ENCODE measurements around the gene TOP3B.

TOP3B gene

GRCh38 chr22:21978564-21979386 is 3.8 kb downstream of the TOP3B start:
- no peak for DNase-seq (ENCODE audit: low spot score)

- DNase-seq (ENCODE audit: low spot score) = no peak
Observed at GRCh38 chr22:21977814-21978213, 4.8 kb downstream of the TOP3B start.

GRCh38 chr22:21975854-21976345 is 6.7 kb downstream of the TOP3B start:
- no peak for DNase-seq (ENCODE audit: low spot score)

- DNase-seq (ENCODE audit: low spot score) = no peak
Observed at GRCh38 chr22:21975273-21975672, 7.3 kb downstream of the TOP3B start.

GRCh38 chr22:21974058-21974649 is 8.4 kb downstream of the TOP3B start:
- DNase-seq (ENCODE audit: low spot score) = no peak

GRCh38 chr22:21972806-21973205 is 9.8 kb downstream of the TOP3B start:
- DNase-seq (ENCODE audit: low spot score) = no peak

- peak; percentile 46 for DNase-seq (ENCODE audit: low spot score)
Observed at GRCh38 chr22:21972293-21972779, 10.3 kb downstream of the TOP3B start.

- no peak for DNase-seq (ENCODE audit: low spot score)
Observed at GRCh38 chr22:21971858-21972275, 10.7 kb downstream of the TOP3B start.

- DNase-seq (ENCODE audit: low spot score) = no peak
Observed at GRCh38 chr22:21970800-21971617, 11.6 kb downstream of the TOP3B start.

GRCh38 chr22:21970037-21970799 is 12.4 kb downstream of the TOP3B start:
- no peak for DNase-seq (ENCODE audit: low spot score)

GRCh38 chr22:21968452-21969129 is 14.0 kb downstream of the TOP3B start:
- no peak for DNase-seq (ENCODE audit: low spot score)

- no peak for DNase-seq (ENCODE audit: low spot score)
Observed at GRCh38 chr22:21967693-21968271, 14.8 kb downstream of the TOP3B start.

GRCh38 chr22:21966643-21967516 is 15.7 kb downstream of the TOP3B start:
- DNase-seq (ENCODE audit: low spot score) = no peak

GRCh38 chr22:21965762-21966288 is 16.8 kb downstream of the TOP3B start:
- no peak for DNase-seq (ENCODE audit: low spot score)

GRCh38 chr22:21964918-21965484 is 17.6 kb downstream of the TOP3B start:
- no peak for DNase-seq (ENCODE audit: low spot score)

- DNase-seq (ENCODE audit: low spot score) = no peak
Observed at GRCh38 chr22:21964234-21964633, 18.4 kb downstream of the TOP3B start.

GRCh38 chr22:21963790-21964211 is 18.8 kb downstream of the TOP3B start:
- DNase-seq (ENCODE audit: low spot score) = no peak

- no peak for DNase-seq (ENCODE audit: low spot score)
Observed at GRCh38 chr22:21963286-21963685, 19.3 kb downstream of the TOP3B start.

- no peak for DNase-seq (ENCODE audit: low spot score)
Observed at GRCh38 chr22:21962655-21962949, 20.0 kb downstream of the TOP3B start.

Data from activated CD4-positive, alpha-beta T cell treated with anti-CD3 and anti-CD28 coated beads, Interleukin-2, Interleukin-4, amounts not matched to agents 100 ng/mL and 50 ng/mL, durations not matched to agents 16 hours and 8 hours (primary cell).